Transverse colon (tissue), 4 donors: ENCODE results near the gene CHSY3. TPM values are rescaled to one million over a fixed set of nuclear protein-coding genes. Genes with fewer than 3 reads are reported as not detected.

Source experiments
- DNase-seq: peaks from one replicate; pipeline ENCODE4 v3.0.0-alpha.2; 2019
- H3K27ac ChIP-seq, 4 donors: fragments of 200-600 bp; sonication (generic); 2 replicates each; pipeline ENCODE4 v1.5.1; 2016 to 2018; ENCODE audit warnings: inconsistent platforms in 4 of 4
- H3K27me3 ChIP-seq: fragments of 200-600 bp; sonication (generic); 2 replicates; pipeline ENCODE4 v1.5.1; 2017; ENCODE audit warnings: inconsistent platforms
- H3K36me3 ChIP-seq, 4 donors: fragments of 200-600 bp; sonication (generic); 2 replicates each; pipeline ENCODE4 v1.5.1; 2017 to 2019; ENCODE audit warnings: inconsistent platforms in 4 of 4
- H3K4me1 ChIP-seq, 4 donors: fragments of 200-600 bp; sonication (generic); 2 replicates each; pipeline ENCODE4 v1.5.1; 2017 to 2020; ENCODE audit warnings: inconsistent platforms in 4 of 4
- H3K4me3 ChIP-seq, 4 donors: fragments of 200-600 bp; sonication (generic); 1 replicate in 1 of 4; 2 replicates in 3 of 4; pipeline versions ENCODE4 v1.5.1 to v1.6.1; 2017 to 2019; ENCODE audit warnings: inconsistent platforms in 4 of 4
- H3K9me3 ChIP-seq, 2 donors: fragments of 200-600 bp; sonication (generic); 2 replicates each; pipeline ENCODE4 v1.5.1; 2017 to 2019; ENCODE audit warnings: inconsistent platforms in 2 of 2
- EP300 ChIP-seq: sonication (generic); formaldehyde crosslinking; IDR thresholded peaks from one replicate; pipeline ENCODE4 v1.6.1; 2017; ENCODE audit warnings: antibody characterized with exemption, low read depth
- POLR2A ChIP-seq: fragments of 450-650 bp; IDR thresholded peaks from one replicate; pipeline ENCODE4 v1.6.1; 2016; ENCODE audit warnings: antibody characterized with exemption, mild to moderate bottlenecking, moderate library complexity
- POLR2AphosphoS5 ChIP-seq, 3 donors: sonication (generic); formaldehyde crosslinking; IDR thresholded peaks; one replicate each; pipeline ENCODE4 v1.6.1; 2016; ENCODE audit warnings: antibody characterized with exemption in 3 of 3
- WGBS, 2 donors: methylation state at CpG; one replicate each; pipeline ENCODE4 v1.1.5; 2018; ENCODE audit warnings: low coverage in 1 of 2; 5-methylcytosine and 5-hydroxymethylcytosine counted together
- in situ Hi-C, 4 donors: fragments of 200-750 bp; cut with MboI; loops; one replicate each; pipeline versions ENCODE4 v1.15.0 to v1.15.1; 2017; ENCODE audit warnings: low sequenced_read_pairs in 3 of 4, low pct_ligation_motif_present in 1 of 4, low pct_unique_long_range_greater_than_20kb in 1 of 4
- intact Hi-C: fragments of 100-400 bp; cut with DNase I; formaldehyde crosslinking; loops from one replicate; pipeline ENCODE4 v1.15.1; 2023; ENCODE audit warnings: low total_unique reads
- total RNA-seq, 4 donors: library from RNA; depleted of rRNA; stranded (reverse); fragments of >200 nt; gene quantifications; one replicate each; pipeline ENCODE4 v1.1.0, GENCODE V29; 2016
- TF ChIP-seq, protein P1 (sequence below), 5 experiments: fragments of 200-600 bp in 3 of 5; fragments of 450-650 bp in 2 of 5; sonication (generic) in 3 of 5; IDR thresholded peaks; 1 replicate in 2 of 5; 2 replicates in 3 of 5; pipeline ENCODE4 v1.5.1; 2016 to 2017; ENCODE audit warnings: antibody characterized with exemption in 5 of 5, inconsistent platforms in 3 of 5, mild to moderate bottlenecking in 2 of 5, moderate library complexity in 1 of 5

CHSY3 gene
- total RNA-seq, 4 donors from 2014 or later: 0.27 to 0.79 (median 0.49) TPM

DNA sequence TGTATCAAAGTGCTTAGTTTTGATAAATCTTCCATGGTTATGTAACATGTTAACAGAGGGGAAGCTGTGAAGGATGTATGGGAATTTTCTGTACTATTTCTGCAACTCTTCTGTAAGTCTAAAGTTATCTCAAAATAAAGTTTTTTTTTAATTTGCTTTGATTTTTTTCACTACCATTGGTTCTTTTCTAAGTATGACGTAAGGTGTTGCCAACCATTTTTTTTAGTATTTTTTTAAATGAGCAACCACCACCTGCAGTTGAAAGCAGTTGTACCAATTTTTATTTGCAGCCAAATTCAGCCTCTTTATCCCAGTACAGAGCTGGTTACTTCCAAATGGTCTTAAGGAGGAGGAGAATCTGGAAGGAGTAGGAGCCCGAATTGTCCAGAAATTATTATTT lies 192.2 kb downstream of the CHSY3 start:
- Histone ChIP-seq H3K36me3 (no peaks in the 10 kb centered on the region), H3K4me3 (no peak overlapping the region), H3K27ac (no peak overlapping the region), H3K9me3 (no peaks in the 10 kb centered on the region), H3K4me1 (no peaks in the 10 kb centered on the region), H3K27me3 (no peaks in the 10 kb centered on the region)
- WGBS, 2 donors: 63 to 94% methylated on average over 2 of the region's 2 CpGs
- intact Hi-C loops (no loop called here), in situ Hi-C loops (no loop called here)
- TF ChIP-seq POLR2A (no peak), POLR2AphosphoS5 (IDR thresholded peaks at IDR 0.05) (no peak), EP300 (no peak)
- TF ChIP-seq, protein P1, sequence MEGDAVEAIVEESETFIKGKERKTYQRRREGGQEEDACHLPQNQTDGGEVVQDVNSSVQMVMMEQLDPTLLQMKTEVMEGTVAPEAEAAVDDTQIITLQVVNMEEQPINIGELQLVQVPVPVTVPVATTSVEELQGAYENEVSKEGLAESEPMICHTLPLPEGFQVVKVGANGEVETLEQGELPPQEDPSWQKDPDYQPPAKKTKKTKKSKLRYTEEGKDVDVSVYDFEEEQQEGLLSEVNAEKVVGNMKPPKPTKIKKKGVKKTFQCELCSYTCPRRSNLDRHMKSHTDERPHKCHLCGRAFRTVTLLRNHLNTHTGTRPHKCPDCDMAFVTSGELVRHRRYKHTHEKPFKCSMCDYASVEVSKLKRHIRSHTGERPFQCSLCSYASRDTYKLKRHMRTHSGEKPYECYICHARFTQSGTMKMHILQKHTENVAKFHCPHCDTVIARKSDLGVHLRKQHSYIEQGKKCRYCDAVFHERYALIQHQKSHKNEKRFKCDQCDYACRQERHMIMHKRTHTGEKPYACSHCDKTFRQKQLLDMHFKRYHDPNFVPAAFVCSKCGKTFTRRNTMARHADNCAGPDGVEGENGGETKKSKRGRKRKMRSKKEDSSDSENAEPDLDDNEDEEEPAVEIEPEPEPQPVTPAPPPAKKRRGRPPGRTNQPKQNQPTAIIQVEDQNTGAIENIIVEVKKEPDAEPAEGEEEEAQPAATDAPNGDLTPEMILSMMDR (IDR thresholded peaks at IDR 0.05): no peak
- no peak for DNase-seq

DNA sequence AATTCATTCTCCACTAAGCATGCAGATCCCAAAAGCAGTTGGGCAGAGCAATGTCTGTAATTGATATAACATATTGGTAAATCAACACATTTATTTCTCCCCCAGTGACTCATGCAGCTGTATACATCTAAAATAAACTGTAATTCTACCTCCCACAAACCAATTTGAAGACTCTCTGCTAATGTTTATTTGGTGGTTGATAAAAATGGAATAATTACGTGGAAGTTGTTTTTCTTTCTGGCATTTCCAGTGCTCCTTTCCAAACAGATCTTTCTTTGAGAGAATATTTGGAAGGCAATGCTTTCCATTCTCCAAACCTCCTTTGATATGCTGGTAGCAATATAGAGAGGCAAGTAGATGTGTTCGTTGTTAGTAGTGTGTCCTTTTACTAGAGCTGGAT lies 194.7 kb downstream of the CHSY3 start:
- intact Hi-C loops (no loop called here), in situ Hi-C loops (no loop called here)
- TF ChIP-seq POLR2AphosphoS5 (IDR thresholded peaks at IDR 0.05): no peak
- no peak for TF ChIP-seq POLR2A
- TF ChIP-seq, protein P1 (IDR thresholded peaks at IDR 0.05): no peak
- no peaks in the 10 kb centered on the region for H3K4me1 ChIP-seq
- no peak for DNase-seq
- no peaks in the 10 kb centered on the region for H3K36me3 ChIP-seq
- 29 to 56% methylated on average over 2 of the region's 2 CpGs for WGBS, 2 donors
- H3K27ac ChIP-seq: no peak overlapping the region
- no peaks in the 10 kb centered on the region for H3K9me3 ChIP-seq
- no peaks in the 10 kb centered on the region for H3K27me3 ChIP-seq
- H3K4me3 ChIP-seq: no peak overlapping the region

DNA sequence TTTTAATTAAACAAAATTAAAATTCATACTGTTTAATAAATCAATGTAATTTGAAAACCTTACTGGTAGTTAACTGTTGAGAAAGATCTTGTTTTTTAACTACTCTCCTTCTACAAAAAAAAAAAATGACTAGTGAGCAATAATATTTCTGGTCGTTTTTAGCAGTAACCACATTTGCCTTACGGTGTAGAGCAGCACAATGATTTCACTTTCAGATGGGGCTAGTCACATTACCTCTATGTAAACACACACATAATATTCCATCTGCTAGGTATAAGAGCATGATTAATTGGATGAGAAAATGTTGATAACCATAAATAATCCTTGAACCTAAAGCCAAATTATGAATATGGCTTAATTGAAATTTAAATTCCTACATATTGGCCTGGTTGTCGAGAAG lies 198.1 kb downstream of the CHSY3 start:
- no peak for DNase-seq
- 64 to 72% methylated on average over 3 of the region's 3 CpGs for WGBS, 2 donors
- Histone ChIP-seq H3K4me3 (no peak overlapping the region), H3K9me3 (no peaks in the 10 kb centered on the region), H3K27ac (no peak overlapping the region), H3K27me3 (no peaks in the 10 kb centered on the region), H3K36me3 (no peaks in the 10 kb centered on the region), H3K4me1 (no peaks in the 10 kb centered on the region)
- in situ Hi-C loops: loop anchor here in 2 of 4 donors (25.0 kb wide), 1 partner anchor 1010 kb away; no protein-coding TSS in a partner anchor
- intact Hi-C loops: no loop called here
- TF ChIP-seq, protein P1 (IDR thresholded peaks at IDR 0.05): no peak
- no peak for TF ChIP-seq POLR2AphosphoS5 (IDR thresholded peaks at IDR 0.05)
- no peak for TF ChIP-seq POLR2A
- TF ChIP-seq EP300: no peak

DNA sequence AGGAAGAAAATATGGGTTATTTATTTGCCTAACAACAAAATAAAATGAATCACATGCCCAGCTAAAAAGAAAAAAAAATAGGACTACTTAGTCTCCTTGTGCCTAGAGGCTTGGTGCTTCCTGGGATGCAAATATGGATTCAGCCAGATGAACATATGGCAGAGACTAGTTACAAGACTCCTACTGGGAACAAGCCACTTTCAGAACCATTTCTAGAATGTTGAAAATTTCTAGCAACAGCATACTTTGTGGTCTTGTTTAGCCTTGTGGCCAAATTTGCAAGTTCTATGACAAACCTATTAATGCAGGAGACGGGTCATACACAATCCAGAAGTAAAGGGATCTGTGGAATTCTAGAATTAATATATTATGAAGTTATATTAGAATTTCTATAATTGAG lies 198.7 kb downstream of the CHSY3 start:
- WGBS, 2 donors: 83 to 89% methylated on average over 1 of the region's 1 CpG
- no peaks in the 10 kb centered on the region for H3K36me3 ChIP-seq
- no peak overlapping the region for H3K27ac ChIP-seq
- no peak overlapping the region for H3K4me3 ChIP-seq
- intact Hi-C loops: no loop called here
- in situ Hi-C loops: loop anchor here in 2 of 4 donors (25.0 kb wide), 1 partner anchor 1009 kb away; no protein-coding TSS in a partner anchor
- H3K9me3 ChIP-seq: no peaks in the 10 kb centered on the region
- H3K4me1 ChIP-seq: no peaks in the 10 kb centered on the region
- no peak for DNase-seq
- TF ChIP-seq POLR2A: no peak
- no peaks in the 10 kb centered on the region for H3K27me3 ChIP-seq
